ENCODE measurements around the gene PCP4.
A peak's percentile ranks its signal among the peaks of the same experiment; 100 is the strongest.
"Not testable (repeated sequence)": the region's sequence is repeated elsewhere in the genome, so short reads cannot be mapped to it uniquely, and the experiment has no call there.

GRCh38 chr21:39891863-39892262 is 24.6 kb downstream of the PCP4 start:
- not testable (repeated sequence) for TF ChIP-seq CTCF (IDR thresholded peaks at IDR 0.05)
- peak in 1 of 2 donors; percentile 61 for TF ChIP-seq POLR2A (IDR thresholded peaks at IDR 0.05)

Data from thyroid gland (tissue), 4 donors.